Measurements from ENCODE around the gene PTPRH.

PTPRH gene

DNA sequence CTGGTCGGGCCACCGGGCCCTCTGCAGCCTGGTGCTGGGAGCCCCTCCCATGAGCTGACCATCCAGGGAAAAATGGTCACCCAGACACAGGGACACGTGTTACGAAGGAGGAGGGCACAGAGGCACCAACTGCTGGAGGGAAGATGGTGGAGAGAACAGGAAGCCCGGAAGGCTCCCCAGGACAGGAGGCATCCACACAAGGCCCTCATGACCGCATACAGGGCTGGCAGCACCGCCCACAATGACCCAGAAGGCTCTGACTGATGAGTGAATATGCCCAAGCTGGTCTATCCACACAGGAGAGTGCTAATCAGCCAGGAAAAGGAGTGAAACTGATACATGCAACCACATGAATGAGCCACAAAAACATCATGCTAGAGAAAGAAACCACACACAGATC lies 33.2 kb upstream of the PTPRH start:
- DNase-seq (ENCODE audit: low read depth), result no peak
- no peak overlapping the region for H3K4me3 ChIP-seq (ENCODE audit: low read depth, low read length)
- TF ChIP-seq, protein P1, sequence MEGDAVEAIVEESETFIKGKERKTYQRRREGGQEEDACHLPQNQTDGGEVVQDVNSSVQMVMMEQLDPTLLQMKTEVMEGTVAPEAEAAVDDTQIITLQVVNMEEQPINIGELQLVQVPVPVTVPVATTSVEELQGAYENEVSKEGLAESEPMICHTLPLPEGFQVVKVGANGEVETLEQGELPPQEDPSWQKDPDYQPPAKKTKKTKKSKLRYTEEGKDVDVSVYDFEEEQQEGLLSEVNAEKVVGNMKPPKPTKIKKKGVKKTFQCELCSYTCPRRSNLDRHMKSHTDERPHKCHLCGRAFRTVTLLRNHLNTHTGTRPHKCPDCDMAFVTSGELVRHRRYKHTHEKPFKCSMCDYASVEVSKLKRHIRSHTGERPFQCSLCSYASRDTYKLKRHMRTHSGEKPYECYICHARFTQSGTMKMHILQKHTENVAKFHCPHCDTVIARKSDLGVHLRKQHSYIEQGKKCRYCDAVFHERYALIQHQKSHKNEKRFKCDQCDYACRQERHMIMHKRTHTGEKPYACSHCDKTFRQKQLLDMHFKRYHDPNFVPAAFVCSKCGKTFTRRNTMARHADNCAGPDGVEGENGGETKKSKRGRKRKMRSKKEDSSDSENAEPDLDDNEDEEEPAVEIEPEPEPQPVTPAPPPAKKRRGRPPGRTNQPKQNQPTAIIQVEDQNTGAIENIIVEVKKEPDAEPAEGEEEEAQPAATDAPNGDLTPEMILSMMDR (IDR thresholded peaks at IDR 0.05; ENCODE audit: low read depth, low read length, missing control alignments), result no peak

DNA sequence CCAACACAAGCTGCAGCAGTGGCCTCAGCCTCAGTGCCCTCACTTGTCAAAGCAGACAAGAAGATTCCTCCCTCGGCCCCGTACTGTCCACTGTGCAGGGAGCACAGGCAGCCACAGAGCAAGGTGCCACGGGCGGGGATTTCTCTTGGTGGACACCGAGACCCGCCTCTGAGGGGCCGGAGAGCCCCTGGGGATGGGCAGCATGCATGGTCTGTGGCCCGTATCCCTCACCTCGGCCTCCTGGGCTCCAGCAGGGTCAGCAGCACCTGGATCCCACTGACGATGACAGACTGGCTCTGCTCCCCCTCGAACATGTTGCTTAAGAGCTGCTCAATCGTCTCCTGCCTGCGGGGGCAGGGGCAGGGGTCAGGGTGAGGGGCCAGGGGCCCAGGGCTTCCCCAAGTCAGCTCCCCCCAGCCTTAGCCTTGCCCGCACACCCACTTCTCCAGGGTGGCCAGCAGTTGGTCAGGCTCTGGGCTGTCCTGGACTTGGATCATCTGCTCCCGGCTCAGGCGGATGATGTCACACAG lies 32.7 kb upstream of the PTPRH start:
- TF ChIP-seq, protein P1 (IDR thresholded peaks at IDR 0.05; ENCODE audit: low read depth, low read length, missing control alignments), result no peak
- H3K4me3 ChIP-seq (ENCODE audit: low read depth, low read length), result no peak overlapping the region
- no peak for DNase-seq (ENCODE audit: low read depth)

DNA sequence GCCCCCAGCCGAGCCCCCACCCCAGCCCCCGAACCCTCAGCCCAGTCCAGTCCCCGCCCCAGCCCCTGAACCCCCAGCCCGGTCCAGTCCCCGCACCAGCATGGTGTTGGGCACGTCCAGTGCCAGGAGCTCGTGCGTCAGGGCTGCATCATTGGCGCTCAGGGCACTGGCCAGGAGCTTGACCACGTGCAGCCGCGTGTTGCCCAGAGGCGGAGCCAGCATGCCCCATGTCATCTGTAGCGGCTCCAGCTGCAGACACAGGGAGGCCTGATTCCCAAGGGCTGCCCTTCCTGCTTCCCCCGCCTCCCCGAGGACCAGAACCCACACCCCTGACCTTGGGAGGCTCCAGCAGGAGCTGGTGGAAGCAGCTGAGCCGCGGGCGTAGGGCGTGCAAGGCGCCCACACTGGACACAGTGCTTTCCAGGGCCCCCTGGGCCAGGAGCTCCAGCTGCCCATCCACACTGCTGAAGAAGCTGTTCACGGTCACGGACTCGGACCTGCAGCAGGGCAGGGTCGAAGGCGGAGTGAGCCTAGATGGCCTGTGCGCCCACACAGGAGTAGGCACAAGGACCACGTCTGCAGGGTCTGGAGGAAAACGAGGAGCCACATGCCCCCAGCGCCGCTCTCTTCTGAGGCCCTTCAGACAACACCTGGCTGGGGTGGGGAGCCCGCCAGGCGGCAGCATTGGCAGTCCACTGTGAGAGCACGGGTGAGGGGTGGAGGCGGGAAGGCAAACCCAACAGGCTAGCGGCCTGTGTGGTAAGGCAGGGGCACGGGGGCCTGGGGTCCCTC lies 32.0 kb upstream of the PTPRH start:
- no peak for DNase-seq (ENCODE audit: low read depth)
- TF ChIP-seq, protein P1 (IDR thresholded peaks at IDR 0.05; ENCODE audit: low read depth, low read length, missing control alignments), result no peak
- no peak overlapping the region for H3K4me3 ChIP-seq (ENCODE audit: low read depth, low read length)

DNA sequence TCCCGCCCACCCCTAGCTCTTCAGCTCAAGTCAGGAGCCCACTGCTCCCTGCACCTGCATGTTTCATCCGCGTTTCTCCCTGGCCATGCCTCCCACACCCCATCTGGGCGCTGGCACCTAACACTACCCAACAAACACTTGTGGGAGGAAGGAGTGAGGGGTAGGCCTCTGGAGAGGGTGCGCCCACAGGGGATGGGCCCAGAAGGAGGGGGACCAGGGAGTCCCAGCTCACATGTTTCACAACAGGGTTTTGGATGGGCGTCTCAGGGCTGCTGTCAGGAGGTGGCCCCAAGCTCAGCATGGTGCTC lies 31.4 kb upstream of the PTPRH start:
- no peak for DNase-seq (ENCODE audit: low read depth)
- H3K4me3 ChIP-seq (ENCODE audit: low read depth, low read length), result no peak overlapping the region
- TF ChIP-seq, protein P1 (IDR thresholded peaks at IDR 0.05; ENCODE audit: low read depth, low read length, missing control alignments), result no peak

DNA sequence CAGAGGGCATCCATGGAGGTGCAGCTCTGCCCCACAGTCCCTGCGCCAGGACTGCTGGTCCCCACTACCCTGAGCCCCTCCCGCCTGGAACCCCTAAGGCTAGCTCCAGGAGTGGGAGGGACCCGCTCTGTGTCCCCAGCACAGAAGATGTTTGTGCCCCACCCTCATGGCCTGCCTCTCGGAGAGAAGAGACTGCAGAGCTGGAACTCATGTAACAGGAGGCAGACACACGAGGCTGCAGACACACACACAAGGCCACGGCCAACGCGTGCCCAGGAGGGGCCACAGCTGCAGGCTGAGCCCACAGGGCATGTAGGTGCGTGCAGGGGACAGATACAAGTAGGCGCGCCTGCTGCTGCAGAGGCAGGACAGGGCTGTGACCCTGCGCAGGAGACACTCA lies 29.7 kb upstream of the PTPRH start:
- TF ChIP-seq, protein P1 (IDR thresholded peaks at IDR 0.05; ENCODE audit: low read depth, low read length, missing control alignments), result no peak
- DNase-seq (ENCODE audit: low read depth), result no peak
- no peak overlapping the region for H3K4me3 ChIP-seq (ENCODE audit: low read depth, low read length)

DNA sequence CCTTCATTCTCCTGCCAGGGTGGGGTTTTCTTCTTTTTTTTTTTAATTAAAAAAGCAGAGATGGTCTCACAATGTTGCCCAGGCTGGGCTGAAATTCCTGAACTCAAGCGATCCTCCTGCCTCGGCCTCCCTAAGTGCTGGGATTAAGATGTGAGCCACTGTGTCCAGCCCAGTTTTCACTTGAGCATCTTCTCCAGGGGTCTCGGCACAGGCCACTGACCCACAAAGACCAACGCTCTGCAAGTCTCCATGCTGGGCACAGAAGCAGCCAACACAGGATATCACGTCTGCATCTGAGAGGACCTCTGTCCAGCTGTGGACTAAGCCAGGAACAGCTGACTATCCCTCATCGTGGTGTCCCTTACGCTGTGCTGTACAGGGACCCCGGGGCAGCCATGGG lies 28.7 kb upstream of the PTPRH start:
- TF ChIP-seq, protein P1 (IDR thresholded peaks at IDR 0.05; ENCODE audit: low read depth, low read length, missing control alignments), result no peak
- DNase-seq (ENCODE audit: low read depth), result no peak
- no peak overlapping the region for H3K4me3 ChIP-seq (ENCODE audit: low read depth, low read length)

DNA sequence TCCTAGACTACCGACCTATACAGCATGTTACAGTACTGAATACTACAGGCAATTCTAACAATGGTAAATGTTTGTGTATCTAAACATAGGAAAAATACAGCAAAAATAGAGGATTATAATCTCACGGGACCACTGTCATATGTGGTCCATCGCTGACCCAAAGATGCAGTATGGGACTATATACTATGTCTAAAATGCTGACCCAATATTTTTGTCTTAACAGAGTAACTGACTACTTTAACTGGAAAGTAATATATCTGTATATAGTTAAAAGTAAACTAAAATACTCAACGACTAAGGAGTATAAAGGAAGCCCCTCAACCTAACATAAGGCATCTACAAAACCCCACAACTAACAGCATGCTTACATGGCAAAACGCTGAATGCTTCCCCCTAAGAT lies 23.7 kb upstream of the PTPRH start:
- TF ChIP-seq, protein P1 (IDR thresholded peaks at IDR 0.05; ENCODE audit: low read depth, low read length, missing control alignments), result no peak
- no peak overlapping the region for H3K4me3 ChIP-seq (ENCODE audit: low read depth, low read length)
- DNase-seq (ENCODE audit: low read depth), result no peak
